CD4-positive, alpha-beta T cell (primary cell): ENCODE results near the gene KIF4A. TPM values are rescaled to one million over a fixed set of nuclear protein-coding genes. Genes with fewer than 3 reads are reported as not detected.

ENCODE experiments used
- ATAC-seq: fragments of 200-7000 bp; cut with Tn5 transposase; one replicate; pipeline ENCODE4 v1.10.0; 2022; ENCODE audit warnings: mild to moderate bottlenecking; ENCODE audit not compliant: poor library complexity
- CTCF ChIA-PET: fragments of 350-600 bp; sonication (Branson Sonifier 250); formaldehyde crosslinking; loops from one replicate; lab custom pipeline; 2021; ENCODE audit warnings: antibody characterized with exemption, inconsistent platforms; lab: Charles Lee
- POLR2A ChIA-PET: fragments of 350-600 bp; sonication (Branson Sonifier 250); formaldehyde crosslinking; loops from one replicate; lab custom pipeline; 2021; ENCODE audit warnings: antibody characterized with exemption, inconsistent platforms; lab: Charles Lee
- DNase-seq, 14 experiments: peaks; one replicate each; pipeline ENCODE4 v3.0.0-alpha.2; 2013 to 2020; ENCODE audit warnings: mixed read lengths in 2 of 14
- H3K27ac ChIP-seq, 2 donors: one replicate each; pipeline versions ENCODE4 v1.5.1 to v1.7.0; 2013; ENCODE audit warnings: low read length in 2 of 2, low read depth in 1 of 2, mild to moderate bottlenecking in 1 of 2
- H3K27me3 ChIP-seq, 2 experiments: 1 replicate in 1 of 2; 2 replicates in 1 of 2; pipeline versions ENCODE4 v1.6.1 to v1.7.0; 2013; ENCODE audit warnings: low read length in 2 of 2, control low read depth in 1 of 2, mild to moderate bottlenecking in 1 of 2, moderate library complexity in 1 of 2; ENCODE audit not compliant: insufficient read depth in 2 of 2, control insufficient read depth in 1 of 2
- H3K36me3 ChIP-seq: one replicate; pipeline ENCODE4 v1.6.1; 2013; ENCODE audit warnings: low read length, control low read depth; ENCODE audit not compliant: insufficient read depth
- H3K4me1 ChIP-seq: one replicate; pipeline ENCODE4 v1.6.1; 2013; ENCODE audit warnings: low read length, control low read depth; ENCODE audit not compliant: insufficient read depth
- H3K4me3 ChIP-seq: one replicate; pipeline ENCODE4 v1.5.1; 2013; ENCODE audit warnings: mild to moderate bottlenecking, low read length, moderate library complexity
- H3K9me3 ChIP-seq, 2 experiments: 1 replicate in 1 of 2; 2 replicates in 1 of 2; pipeline versions ENCODE4 v1.6.1 to v1.7.0; 2013; ENCODE audit warnings: low read length in 2 of 2, mild to moderate bottlenecking in 2 of 2, control low read depth in 1 of 2, moderate library complexity in 1 of 2; ENCODE audit not compliant: control insufficient read depth in 1 of 2, insufficient read depth in 1 of 2
- H3K27ac Mint-ChIP-seq: one replicate; pipeline ENCODE4 v1.8.0; 2020; ENCODE audit warnings: mixed read lengths
- H3K27me3 Mint-ChIP-seq: one replicate; pipeline ENCODE4 v1.8.0; 2021; ENCODE audit warnings: mixed read lengths
- H3K36me3 Mint-ChIP-seq: one replicate; pipeline ENCODE4 v1.8.0; 2021; ENCODE audit warnings: low read depth, mixed read lengths
- H3K4me1 Mint-ChIP-seq: one replicate; pipeline ENCODE4 v1.8.0; 2021; ENCODE audit warnings: low read depth, mixed read lengths
- H3K4me3 Mint-ChIP-seq: one replicate; pipeline ENCODE4 v1.8.0; 2020; ENCODE audit warnings: mild to moderate bottlenecking, mixed read lengths
- H3K9me3 Mint-ChIP-seq: one replicate; pipeline ENCODE4 v1.8.0; 2020; ENCODE audit warnings: mixed read lengths
- CTCF ChIP-seq: fragments of 200-600 bp; IDR thresholded peaks from one replicate; pipeline ENCODE4 v1.8.0; 2022; ENCODE audit warnings: antibody characterized with exemption, mild to moderate bottlenecking
- intact Hi-C, 2 experiments: fragments of 100-400 bp; cut with DNase I in 1 of 2; cut with micrococcal nuclease in 1 of 2; formaldehyde crosslinking; loops; one replicate each; pipeline versions ENCODE4 v1.15.1 to v1.9.0; 2023 to 2025; cut with DNase I, micrococcal nuclease
- total RNA-seq, 174 experiments: library from RNA in 2 of 174; stranded (reverse) in 2 of 174; gene quantifications; one replicate each; pipeline ENCODE4 v1.2.3 and lab custom pipeline; 2021 to 2026

KIF4A gene
- total RNA-seq, 2 experiments from 2014 or later, result 0.06 to 0.19 TPM

DNA sequence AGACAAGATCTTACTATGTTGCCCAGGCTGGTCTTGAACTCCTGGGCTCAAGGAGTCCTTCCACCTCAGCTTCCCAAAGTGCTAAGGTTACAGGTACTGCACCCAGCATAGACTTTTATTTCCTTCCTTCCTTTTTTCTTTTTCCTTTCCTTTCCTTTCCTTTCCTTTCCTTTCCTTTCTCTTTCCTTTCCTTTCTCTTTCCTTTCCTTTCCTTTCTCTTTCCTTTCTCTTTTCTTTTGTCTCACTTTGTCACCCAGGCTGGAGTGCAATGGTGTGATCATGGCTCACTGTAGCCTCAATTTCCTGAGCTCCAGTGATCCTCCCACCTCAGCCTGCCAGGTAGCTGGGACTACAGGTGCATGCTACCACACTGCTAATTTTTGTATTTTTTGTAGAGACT is 174.1 kb downstream of the KIF4A start:
- ChIA-PET POLR2A (no interaction called here), CTCF (no interaction called here)
- Mint-ChIP-seq H3K9me3 (no peaks in the 10 kb centered on the region), H3K27ac (no peak overlapping the region), H3K36me3 (peaks cover 10% of the 10 kb centered on the region), H3K4me1 (no peaks in the 10 kb centered on the region), H3K4me3 (no peak overlapping the region), H3K27me3 (no peaks in the 10 kb centered on the region)
- H3K27me3 ChIP-seq, result no peaks in the 10 kb centered on the region
- DNase-seq, result no peak
- no peaks in the 10 kb centered on the region for H3K9me3 ChIP-seq
- H3K4me1 ChIP-seq, result no peaks in the 10 kb centered on the region
- intact Hi-C loops, result no loop called here
- no peak for ATAC-seq
- no peak overlapping the region for H3K4me3 ChIP-seq
- H3K27ac ChIP-seq, result no peak overlapping the region
- TF ChIP-seq CTCF, result no peak
- peaks cover 2% of the 10 kb centered on the region for H3K36me3 ChIP-seq

- H3K27me3 Mint-ChIP-seq, result no peaks in the 10 kb centered on the region
- Histone ChIP-seq H3K27ac (no peak overlapping the region), H3K4me1 (peaks cover 3% of the 10 kb centered on the region), H3K9me3 (no peaks in the 10 kb centered on the region), H3K27me3 (no peaks in the 10 kb centered on the region), H3K36me3 (no peaks in the 10 kb centered on the region), H3K4me3 (no peak overlapping the region)
- H3K4me3 Mint-ChIP-seq, result no peak overlapping the region
- intact Hi-C loops, result no loop called here
- H3K4me1 Mint-ChIP-seq, result peaks cover 16% of the 10 kb centered on the region
- ChIA-PET POLR2A (no interaction called here), CTCF (no interaction called here)
- no peak for TF ChIP-seq CTCF
- peaks cover 5% of the 10 kb centered on the region for H3K36me3 Mint-ChIP-seq
- H3K27ac Mint-ChIP-seq, result no peak overlapping the region
- H3K9me3 Mint-ChIP-seq, result no peaks in the 10 kb centered on the region
- ATAC-seq (no peak), DNase-seq (no peak)
Measured at GRCh38 chrX:70466968-70467367, 177.1 kb downstream of the KIF4A start.

GRCh38 chrX:70468709-70469108 is 178.8 kb downstream of the KIF4A start:
- TF ChIP-seq CTCF, result no peak
- peaks cover 5% of the 10 kb centered on the region for H3K36me3 Mint-ChIP-seq
- peaks cover 16% of the 10 kb centered on the region for H3K4me1 Mint-ChIP-seq
- Histone ChIP-seq H3K27ac (no peak overlapping the region), H3K4me3 (no peak overlapping the region), H3K27me3 (no peaks in the 10 kb centered on the region), H3K36me3 (no peaks in the 10 kb centered on the region), H3K9me3 (no peaks in the 10 kb centered on the region), H3K4me1 (peaks cover 3% of the 10 kb centered on the region)
- H3K9me3 Mint-ChIP-seq, result no peaks in the 10 kb centered on the region
- CTCF ChIA-PET, result no interaction called here
- POLR2A ChIA-PET, result no interaction called here
- H3K4me3 Mint-ChIP-seq, result no peak overlapping the region
- ATAC-seq (no peak), DNase-seq (no peak)
- intact Hi-C loops, result no loop called here
- H3K27ac Mint-ChIP-seq, result no peak overlapping the region
- no peaks in the 10 kb centered on the region for H3K27me3 Mint-ChIP-seq

Other genes with a start within 250 kb of the KIF4A start
- gene AWAT2, start 240.2 kb upstream of the KIF4A start, total RNA-seq, result not detected
- not detected for gene OTUD6A, start 227.6 kb upstream of the KIF4A start, total RNA-seq
- gene IGBP1, start 156.7 kb upstream of the KIF4A start, total RNA-seq, result 10 to 100 TPM; 63.7 to 64.4 TPM
- not detected for gene DGAT2L6, start 112.6 kb upstream of the KIF4A start, total RNA-seq
- gene AWAT1, start 55.4 kb upstream of the KIF4A start, total RNA-seq, result not detected
- under 1 TPM in 1 of 2 experiments, not detected in 1; 0.20 TPM for gene P2RY4, start 29.9 kb upstream of the KIF4A start, total RNA-seq
- gene ARR3, start 21.8 kb upstream of the KIF4A start, total RNA-seq, result not detected
- not detected for gene RAB41, start 7.9 kb upstream of the KIF4A start, total RNA-seq
- 1 to 10 TPM; 6.1 to 7.8 TPM for gene PDZD11, start 177 bp upstream of the KIF4A start, total RNA-seq
- not detected for gene GDPD2, start 133.2 kb downstream of the KIF4A start, total RNA-seq
- 1 to 10 TPM; 6.6 to 9.0 TPM for gene DLG3, start 154.7 kb downstream of the KIF4A start, total RNA-seq